GM10266 (cell line): ENCODE results near the gene TEX10.

ENCODE experiments used
- DNase-seq: peaks from one replicate; pipeline ENCODE4 v3.0.0; 2012; ENCODE audit errors: extremely low spot score
- CTCF ChIP-seq: IDR thresholded peaks from 2 replicates; pipeline ENCODE4 v1.5.1; 2012; ENCODE audit warnings: mild to moderate bottlenecking, low read depth; ENCODE audit not compliant: control insufficient read depth, insufficient read depth; ENCODE audit errors: missing control alignments

TEX10 gene

GRCh38 chr9:100379862-100380261 lies 27.1 kb upstream of the TEX10 start:
- no peak for DNase-seq
- TF ChIP-seq CTCF, result no peak

GRCh38 chr9:100377015-100377414 lies 24.3 kb upstream of the TEX10 start:
- no peak for DNase-seq
- no peak for TF ChIP-seq CTCF

DNA sequence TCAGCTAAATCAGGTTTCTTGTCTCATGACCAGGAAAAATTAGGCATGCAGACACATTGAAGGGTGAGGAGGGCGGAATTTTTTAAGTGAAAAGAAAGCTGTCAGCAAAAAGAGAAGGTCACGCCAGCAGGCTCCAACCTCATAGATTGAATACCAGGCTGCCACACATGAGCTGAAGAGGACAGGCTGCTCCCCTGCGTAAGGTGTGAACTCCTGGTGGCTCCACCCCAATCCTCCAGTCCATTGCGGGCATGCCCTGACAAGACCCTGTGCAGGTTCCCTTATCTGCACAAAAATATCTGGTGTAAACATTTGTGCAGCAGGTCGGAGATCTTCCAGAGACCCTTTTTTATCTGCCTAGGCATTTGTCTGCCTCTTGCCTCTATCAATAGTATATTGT lies 22.9 kb upstream of the TEX10 start:
- DNase-seq, result no peak
- no peak for TF ChIP-seq CTCF

- TF ChIP-seq CTCF, result no peak
Measured at GRCh38 chr9:100372648-100373047, 19.9 kb upstream of the TEX10 start.

GRCh38 chr9:100370064-100370723 lies 17.5 kb upstream of the TEX10 start:
- DNase-seq, result no peak
- TF ChIP-seq CTCF, result no peak

More at GRCh38 chr9:100372648-100373047, 19.9 kb upstream of the TEX10 start:
- DNase-seq, result no peak

DNA sequence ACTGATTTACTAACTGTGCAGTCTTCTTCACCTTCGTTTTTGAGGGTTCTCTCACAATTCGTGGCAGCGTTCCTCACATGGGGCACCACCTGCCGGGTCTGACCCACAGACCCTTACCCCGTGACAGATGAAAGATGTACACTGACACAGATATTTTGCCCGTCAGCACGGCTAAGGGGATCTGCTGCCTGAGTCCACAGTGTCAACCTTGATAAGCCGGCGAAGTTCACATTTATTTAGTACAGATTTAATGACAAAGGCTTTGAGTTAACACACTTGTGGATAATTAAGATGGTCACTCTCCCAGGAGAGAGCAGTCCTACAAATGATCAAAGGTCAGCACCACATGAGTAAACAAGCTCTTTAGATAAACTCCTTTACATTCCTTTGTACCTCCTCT lies 15.9 kb upstream of the TEX10 start:
- TF ChIP-seq CTCF, result no peak
- DNase-seq, result no peak

DNA sequence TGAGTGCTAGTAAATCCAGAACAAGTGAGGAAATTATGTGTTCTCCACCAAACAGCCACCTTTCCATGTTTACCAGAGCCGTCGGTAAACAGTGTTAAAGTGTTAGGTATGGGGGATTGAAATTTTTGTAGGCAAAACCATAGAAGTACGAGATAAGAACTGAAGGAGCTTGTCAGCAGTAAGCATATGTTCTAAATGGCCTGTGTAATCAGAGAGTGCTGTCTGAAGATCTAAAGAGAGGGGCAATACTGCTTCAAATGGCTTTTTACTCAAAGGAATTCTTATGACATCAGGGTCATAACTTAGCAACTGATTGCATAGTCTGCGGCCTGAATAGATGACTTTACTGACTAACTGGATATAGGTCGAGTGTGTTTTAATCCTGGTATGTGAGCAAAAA lies 13.4 kb upstream of the TEX10 start:
- TF ChIP-seq CTCF, result no peak
- no peak for DNase-seq
